Activated CD4-positive, CD25-positive, alpha-beta regulatory T cell treated with anti-CD3 and anti-CD28 coated beads, Interleukin-2, amount 50 U/mL, for 72 hours (primary cell): Measurements from ENCODE around the gene DYNLRB1.

Source experiments
- DNase-seq: peaks from one replicate; pipeline ENCODE4 v3.0.0; 2021

Gene DYNLRB1

DNA sequence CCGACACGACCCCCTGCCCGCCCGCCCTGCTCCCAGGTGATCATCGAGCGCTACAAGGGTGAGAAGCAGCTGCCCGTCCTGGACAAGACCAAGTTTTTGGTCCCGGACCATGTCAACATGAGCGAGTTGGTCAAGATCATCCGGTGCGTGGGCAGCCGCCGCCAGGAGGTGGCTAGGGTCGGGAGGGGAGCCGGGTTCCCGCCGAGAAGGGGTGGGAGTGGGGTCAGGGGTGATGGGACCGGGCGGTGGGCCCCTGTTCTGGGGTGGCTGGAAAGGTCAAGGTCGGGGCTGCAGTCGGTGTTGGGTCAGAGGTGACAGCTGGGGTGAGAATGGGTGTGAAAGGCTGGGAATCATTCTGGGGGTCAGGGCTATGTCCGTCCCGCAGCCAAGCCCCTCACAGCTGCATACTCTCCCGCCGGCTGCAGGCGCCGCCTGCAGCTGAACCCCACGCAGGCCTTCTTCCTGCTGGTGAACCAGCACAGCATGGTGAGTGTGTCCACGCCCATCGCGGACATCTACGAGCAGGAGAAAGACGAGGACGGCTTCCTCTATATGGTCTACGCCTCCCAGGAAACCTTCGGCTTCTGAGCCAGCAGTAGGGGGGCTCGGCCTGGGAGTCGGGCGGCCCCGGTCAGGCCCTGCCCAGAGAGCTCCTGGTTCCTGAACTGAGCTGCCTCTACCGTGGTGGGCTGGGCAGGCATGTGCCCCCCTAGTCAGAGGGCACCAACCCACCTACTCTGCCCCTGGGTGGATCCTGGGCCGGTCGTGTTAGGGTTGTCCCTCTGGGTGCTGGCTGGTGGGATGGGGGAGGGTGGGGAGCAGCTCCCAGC lies 43.3 kb downstream of the DYNLRB1 start:
- DNase-seq: no peak

DNA sequence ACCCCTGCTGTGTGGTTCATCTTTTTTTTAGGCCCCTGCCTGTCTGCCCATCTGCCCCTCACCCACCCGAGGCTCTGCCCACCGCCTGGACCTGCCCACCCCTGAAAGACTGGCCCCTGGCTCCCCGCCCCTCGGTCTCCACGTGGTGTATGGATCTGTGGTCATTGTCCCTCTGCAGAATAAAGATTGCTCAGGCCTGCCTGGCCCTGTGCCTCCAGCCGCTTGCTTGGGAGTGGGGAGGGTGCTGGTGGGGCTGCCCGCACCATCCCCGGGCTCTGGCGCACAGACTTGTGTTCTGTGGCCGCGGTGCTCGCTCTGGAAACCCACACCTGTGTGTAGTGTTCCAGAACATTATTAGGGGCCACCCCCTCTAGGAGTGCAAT lies 43.9 kb downstream of the DYNLRB1 start:
- DNase-seq: no peak

DNA sequence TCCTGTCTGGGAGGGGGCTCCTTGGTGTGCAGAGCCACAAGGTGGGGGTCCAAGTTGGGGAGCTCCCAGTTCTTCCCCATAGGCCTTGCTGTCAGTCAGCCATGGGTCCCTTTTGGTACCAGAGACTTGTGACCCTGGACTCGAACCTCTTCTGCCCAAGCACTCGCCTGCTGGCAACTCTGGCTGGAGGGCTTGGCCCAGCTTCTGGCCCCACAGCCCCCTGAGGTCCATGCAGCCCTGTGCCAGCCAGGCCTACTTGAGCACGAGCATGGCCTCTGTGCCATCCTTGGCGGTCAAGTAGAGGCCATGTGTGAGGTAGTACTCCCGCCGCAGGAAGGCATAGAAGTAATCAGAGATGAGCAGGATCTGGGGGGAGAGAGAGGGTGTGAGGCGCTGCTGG lies 44.4 kb downstream of the DYNLRB1 start:
- DNase-seq: no peak

DNA sequence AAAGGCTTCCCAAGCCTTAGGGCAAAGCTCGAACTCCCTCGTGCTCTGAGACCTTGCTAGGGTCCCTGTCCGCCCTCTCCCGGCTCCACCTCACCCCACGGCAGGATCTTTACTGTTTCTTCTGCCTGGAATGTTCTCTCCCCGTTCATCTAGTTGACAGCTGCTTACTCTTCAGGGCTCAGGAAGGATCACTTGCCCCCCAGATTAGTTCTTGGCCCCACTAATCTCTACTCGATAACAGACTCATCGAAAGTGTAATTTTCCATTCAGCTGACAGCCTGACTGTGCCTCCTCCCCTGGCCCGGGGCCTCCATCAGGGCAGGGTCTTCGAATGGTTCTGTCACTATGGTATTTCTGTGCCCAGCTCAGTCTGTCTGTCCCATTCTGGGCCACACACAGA lies 45.4 kb downstream of the DYNLRB1 start:
- no peak for DNase-seq

DNA sequence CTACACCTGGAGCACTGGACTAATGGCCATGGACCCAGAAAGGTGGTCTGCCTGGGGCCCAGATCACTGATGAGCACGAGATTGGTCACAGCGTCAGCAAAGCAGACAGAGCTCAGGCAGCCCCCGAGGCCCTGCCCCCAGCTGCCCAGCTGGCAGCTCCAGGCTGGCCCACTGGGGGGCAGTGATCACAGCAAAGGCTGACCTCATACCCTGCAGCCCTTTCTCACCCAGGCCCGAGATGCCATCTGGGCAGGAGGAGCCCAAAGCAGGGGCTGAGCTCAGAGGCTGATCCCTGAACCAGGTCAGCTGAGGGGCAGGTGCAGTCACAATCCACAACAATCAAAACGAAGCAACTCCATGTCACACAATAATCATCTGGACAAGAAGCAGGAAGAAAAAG lies 46.4 kb downstream of the DYNLRB1 start:
- DNase-seq: no peak

DNA sequence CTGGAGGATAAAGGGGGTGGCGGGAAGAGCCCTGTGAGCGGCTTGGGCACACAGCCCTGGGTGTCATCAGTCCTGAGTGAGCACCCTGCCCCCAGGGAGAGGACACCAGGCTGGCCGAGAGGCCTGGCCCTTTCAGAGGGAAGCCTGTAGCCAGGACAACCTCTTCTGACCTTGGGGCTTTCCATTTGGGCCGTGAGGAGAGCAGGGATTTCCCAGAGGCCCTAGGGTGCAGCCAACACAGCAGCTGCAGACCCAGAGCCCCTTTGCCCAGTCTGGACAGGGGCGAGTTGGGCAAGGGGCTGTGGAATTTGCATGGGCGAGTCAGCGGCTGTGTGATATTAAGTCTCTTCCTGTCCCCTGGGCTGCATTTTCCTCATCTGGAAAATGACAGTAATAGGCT lies 48.6 kb downstream of the DYNLRB1 start:
- DNase-seq: no peak

DNA sequence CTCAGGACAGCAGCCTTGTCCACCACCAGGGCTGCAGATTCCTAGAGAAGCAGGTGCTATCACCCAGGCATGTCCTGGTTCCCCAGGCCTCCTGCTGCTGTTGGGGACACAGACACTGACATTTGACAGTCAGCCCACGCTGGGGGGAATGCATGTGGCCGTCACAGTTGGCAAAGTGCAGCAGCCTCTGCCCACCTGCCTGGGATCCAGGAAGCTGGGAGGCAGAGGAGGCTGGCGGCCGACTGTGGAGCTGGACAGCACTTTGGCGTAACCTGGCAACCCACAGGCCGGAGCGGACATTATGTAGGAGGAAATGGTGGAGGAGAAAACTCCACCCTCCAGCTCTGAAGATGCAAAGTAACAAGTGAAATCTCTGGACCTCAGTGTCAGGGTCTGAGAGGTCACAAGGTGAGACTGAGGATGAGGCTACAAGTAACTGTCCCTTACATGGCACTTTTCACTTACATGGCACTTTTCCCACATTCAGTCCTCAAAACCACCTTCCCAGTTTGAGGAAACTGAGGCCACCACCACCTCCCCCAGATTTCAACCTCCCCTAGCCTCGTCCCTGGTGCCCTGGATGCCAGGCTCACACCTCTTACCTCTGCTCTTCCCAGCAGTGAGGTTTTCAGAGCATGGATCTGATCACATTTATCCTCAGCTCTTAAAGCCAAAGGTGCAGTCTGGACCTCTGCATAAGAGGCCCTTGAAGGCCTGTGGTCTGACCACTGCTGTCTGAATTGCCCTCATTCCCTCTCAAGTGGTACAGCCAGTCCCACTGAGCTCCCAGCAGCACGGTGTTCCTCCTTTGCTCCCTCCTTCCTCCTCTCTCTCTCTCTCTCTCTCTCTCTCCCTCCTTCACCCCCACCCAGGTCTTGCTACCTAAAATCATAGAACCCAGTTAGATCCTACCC lies 51.0 kb downstream of the DYNLRB1 start:
- no peak for DNase-seq

DNA sequence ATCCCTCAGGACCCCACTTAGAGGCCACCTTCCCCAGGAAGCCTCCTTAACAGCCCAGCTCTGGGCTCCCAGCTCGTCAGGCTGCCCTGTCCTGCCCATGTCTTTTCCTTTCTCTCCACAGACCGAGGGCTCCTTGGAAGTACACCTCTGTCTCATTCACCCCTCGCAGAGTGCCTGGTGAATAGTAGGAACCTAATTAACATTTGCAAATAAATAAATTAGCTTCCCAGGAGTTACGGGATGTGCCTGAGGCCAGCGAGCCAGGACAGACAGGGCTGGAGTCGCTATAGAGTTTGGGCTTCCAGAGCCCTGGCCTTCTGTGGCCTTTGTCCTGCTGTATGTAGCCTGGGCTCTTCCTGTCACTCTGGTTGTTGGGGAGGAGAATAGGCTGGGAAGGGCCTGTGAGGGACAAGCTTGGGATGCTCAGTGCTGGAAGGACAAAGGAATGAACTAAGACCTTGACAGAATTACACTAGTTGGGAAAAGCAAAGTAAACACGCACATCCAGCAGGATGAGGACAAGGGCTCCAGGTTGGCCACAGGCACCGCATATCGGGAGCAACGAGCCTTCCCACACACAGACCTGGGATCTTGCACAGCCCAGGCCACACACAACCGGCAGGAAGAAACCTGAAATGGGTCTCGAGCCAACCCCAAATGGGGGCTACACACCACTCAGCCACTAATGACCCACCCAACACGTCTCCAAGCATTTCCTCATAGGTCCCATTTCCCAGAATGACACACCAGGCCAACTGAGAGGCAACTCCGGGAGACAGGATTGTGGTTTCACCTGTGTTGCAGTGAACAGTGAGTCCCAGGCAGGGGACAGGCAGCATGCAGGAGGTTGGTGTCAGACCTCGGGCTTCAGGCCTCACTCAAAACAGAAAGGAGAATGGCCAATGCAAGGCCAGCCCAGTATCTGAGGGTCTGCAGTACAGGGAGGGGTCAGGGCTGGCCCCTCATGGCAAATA lies 52.0 kb downstream of the DYNLRB1 start:
- no peak for DNase-seq

DNA sequence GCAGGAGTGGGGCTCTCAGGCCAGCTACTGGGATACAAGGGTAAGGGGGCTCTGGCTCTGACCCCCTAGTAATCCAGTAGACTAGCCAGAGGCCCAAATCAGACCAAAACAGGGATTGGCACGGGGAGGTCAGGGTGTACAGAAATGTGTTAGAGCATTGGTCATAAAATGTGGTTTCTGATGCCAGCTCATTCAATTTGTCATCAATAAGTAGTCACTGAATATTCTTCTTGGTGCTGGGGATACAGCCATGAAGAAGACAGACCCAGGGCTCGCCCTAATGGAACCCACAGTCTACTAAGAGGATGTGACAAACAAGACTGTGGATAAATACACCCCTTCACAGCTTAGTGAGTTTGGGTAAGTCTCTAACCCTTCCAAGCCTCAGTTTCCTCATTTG lies 53.4 kb downstream of the DYNLRB1 start:
- no peak for DNase-seq

DNA sequence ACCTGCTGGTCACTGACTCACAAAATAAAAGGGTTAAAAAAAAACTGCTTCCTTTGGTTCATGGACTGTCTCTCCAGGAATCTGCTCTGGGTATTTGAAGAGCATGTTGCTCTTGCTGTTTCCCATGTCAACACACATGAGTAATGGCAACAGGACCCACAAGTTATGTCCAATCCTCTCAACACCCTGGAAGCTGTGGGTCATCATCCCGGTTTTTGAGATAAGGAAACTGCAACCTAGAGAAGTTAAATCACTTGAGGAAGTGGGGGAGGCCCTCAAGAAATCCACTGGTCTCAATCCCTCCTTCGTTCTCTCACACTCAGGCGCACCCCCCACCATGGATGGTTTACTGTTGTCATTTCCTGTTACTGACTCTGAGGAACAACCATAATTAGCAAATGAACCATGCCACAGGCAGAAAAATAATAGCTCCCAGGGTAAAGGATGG lies 54.7 kb downstream of the DYNLRB1 start:
- DNase-seq: no peak

DNA sequence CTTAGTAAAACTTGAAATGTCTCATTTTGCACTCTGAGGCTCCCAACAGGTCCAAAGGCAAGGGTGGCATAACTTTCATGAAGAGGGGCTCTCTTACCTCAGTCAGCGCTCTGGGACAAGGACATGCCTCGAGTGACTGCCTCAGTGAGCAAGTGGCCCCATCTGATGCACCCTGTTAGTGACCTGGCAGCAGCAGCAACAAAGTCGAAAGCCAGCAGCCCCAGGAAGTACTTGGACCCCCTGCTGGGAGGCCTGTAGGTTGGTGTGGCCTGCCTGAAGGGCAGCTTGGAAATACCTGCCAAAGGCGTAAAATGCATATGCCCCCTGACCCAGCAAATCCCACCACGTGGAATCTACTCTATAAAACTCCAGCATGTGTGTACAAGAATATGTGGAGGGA lies 55.5 kb downstream of the DYNLRB1 start:
- no peak for DNase-seq

DNA sequence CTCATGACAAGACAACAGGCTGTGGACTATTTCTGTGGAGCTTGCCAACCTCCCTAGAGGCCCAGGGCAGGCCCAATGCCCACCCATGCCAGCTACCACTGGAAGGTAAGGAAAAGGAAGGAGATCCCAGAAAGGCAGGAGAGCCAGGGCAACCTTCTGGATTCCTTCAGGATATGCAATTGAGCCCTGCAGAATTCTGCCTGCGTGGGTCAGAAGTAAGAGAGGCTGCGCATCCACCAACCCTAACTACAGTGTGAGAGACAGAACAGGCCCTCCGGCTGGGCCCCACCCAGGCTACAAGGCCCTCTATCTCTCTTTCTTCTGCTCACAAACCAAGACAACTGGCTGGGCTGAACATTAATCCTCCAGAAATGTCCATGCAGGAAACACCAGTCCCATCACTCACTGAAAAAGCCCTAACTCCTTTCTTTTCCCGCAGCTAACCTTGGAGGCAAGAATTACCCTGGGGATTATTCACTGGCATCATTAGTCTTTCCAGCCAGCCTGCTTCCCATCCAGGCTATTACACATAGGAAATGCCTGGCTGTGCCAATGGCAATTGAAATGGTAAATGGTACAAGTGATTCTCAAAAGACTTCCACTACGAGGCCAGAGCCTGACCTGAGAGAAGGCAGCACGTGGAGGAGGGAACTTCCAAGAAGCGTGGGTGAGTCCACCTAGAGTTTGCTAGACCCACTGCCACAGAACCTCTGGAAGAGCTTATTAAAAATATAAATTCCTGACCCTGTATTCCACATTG lies 57.5 kb downstream of the DYNLRB1 start:
- no peak for DNase-seq

DNA sequence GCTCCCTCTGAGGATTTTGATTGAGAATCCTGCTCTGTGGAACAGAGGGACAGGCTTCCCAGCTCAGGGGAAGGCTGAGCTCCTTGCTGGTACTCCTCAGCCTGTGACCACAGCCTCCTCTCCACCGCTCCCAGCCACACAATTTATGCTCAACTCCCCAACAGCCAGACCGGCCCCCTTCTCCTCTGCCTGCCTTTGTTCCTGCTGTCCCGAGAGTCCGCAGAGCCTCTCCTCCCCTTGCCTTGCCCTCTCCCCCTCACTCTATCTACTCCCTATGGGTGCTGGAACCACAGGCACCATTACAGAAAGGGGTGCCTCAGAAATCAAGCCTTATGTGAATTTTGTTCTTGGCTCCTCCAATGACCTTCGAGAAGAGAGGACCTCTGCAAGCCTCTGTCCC lies 58.2 kb downstream of the DYNLRB1 start:
- no peak for DNase-seq

DNA sequence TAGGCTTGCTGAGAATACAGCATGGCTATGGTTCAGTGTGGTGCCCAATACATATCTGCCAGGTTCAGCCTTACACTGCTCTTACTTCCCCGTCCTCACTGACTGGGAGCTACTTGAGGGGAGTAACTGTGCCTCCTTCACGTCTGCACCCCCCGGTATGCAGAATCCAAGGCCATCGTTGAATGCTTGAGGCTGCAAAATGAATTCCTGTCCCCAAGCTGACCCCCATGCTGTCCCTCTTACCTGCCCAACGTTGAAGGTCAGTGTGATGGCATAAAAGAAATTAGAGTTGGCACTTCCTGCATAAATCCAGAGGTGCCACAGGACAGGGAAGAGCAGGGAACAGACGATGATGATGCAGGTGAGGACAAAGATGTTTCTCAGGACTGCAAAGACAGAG lies 58.6 kb downstream of the DYNLRB1 start:
- no peak for DNase-seq

DNA sequence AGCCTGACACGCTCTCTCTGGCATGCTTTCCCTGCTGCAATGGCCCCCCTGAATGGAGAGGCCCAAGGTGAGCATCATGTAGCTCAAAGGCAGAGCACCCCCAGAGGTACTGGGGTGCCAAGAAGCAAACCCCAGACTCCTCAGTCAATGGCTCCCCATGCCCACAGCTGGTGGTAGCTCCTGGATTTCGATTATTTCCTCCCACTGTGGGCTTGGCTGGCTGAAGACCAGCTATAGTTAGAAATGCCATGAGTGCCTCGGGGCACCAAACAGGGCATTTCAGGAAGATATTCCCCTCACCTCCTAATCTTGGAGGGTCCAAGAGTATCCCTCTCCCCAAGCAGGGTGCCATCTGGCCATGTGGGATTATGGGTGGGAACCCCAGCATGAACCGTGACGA lies 59.0 kb downstream of the DYNLRB1 start:
- DNase-seq: no peak

DNA sequence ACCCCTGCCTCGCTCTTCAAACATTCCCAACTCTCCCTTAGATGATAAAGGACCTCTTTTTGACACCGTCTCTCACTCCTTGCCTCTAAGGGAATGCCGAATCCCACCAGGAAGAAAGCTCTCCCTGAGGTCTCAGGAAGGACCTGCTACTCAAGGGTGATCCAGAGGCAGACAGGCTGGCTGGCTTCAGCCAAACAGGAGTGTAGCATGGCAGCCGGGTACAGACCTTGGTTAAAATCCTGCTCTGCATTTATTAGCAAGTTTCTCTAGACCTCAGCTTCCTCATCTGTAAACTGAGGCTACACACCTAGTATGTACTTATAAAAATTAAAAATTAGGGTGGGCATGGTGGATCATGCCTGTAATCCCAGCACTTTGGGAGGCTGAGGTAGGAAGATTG lies 59.5 kb downstream of the DYNLRB1 start:
- DNase-seq: no peak

DNA sequence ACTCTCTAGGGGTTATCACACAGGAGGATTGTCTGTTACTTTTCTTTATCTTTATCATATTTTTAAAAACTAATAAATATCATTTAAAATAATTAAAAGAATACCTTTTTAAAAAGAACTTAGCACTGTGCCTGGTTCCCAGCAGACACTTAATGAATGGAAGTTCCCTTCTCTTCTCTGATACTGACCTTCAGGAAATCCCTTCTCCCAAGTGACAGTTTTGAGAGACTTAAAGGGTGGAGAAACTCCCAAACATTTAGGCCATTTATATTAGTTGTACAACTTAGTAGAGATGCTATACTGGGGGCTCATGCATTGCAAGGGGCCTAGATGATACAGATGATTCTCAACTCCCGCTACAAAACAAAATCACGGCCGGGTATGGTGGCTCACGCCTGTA lies 60.8 kb downstream of the DYNLRB1 start:
- DNase-seq: no peak

DNA sequence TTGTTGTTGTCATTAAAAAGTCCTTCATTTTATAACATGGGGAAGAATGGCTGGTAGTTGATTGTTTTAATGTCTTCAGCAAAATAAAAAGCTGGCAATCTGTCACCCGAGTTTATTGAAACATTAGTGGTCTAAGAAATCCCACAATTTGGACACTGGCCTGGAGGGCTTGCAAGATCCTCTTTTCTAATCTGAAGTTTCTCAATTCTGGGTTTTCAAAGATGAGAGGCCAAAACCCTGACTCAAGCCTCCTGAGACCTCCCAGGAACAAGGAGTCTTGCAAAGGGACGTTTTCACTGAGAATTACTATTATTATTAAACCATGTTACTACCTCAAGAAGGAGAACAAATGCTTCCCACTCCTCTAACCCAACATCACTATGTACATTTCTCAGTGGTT lies 61.8 kb downstream of the DYNLRB1 start:
- DNase-seq: no peak

DNA sequence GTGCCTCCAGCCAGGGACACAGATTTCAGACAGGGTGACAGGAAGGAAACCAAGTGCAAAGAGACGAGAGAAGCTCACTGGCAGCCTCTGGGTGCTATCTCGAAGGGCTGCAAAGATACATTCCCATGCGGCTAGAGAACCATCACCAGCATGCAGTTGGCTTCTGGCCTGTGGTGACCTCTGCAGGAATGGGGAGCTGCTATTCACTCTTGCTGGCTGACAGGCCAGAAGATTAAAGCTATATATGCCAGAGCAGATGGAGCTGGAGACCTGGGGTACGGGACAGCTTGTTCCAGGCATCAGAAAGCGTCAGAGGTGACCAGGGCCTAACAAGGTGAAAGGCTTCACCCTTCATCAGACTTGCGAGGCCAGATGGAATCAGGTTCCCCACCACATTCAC lies 62.3 kb downstream of the DYNLRB1 start:
- DNase-seq: no peak

DNA sequence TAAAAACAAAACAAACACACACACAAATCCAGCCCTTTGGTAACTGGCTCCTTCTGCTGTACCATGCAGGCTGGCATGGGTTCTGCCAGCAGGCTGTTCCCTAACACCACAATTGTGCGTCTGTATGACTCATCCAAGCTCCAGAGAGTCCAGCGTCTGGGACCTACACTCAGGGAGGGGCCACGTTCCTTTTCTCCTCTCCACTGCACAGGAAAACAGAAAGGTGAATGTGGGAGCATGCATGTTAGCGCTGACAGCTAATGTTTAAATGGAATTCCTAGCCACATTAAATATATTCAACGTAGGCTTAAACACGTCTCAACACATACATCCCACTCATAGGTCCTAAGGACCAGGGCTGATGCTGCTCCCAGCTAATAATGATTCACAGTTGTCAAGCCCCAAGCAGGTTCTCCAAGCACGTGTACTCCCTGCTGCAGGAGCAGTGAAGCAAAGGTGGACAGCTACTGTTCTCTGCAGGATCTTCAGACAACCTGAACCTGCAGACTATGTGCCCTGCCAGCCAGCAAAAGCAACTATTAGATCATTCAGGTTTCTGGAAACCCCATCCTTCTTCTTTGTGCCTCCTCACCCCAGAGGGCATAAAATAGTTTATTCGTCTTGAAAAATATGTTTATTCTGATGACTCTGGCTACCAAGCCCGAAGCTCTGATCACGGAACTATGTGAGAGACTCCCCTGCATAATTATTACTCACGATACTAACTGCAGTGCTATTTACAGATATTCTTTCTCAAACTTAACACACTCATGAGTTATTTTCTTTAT lies 63.2 kb downstream of the DYNLRB1 start:
- no peak for DNase-seq
